GM23338 (cell line): ENCODE data around the gene SLC25A47. TPM values are rescaled to one million over a fixed set of nuclear protein-coding genes. Genes with fewer than 3 reads are reported as not detected.
A peak's percentile ranks its signal among the peaks of the same experiment; 100 is the strongest.

Experiments
- ATAC-seq: fragments of 200-7000 bp; cut with Tn5 transposase; 3 replicates; pipeline ENCODE4 v1.9.1; 2020
- DNase-seq: peaks from one replicate; pipeline ENCODE4 v3.0.0-alpha.2; 2015; ENCODE audit warnings: low spot score
- H2AFZ ChIP-seq: fragments of 200-600 bp; sonication (generic); 2 replicates; pipeline ENCODE4 v1.8.0; 2016; ENCODE audit warnings: antibody characterized with exemption, mild to moderate bottlenecking, moderate library complexity
- H3F3A ChIP-seq: fragments of 200-600 bp; sonication (generic); replicated peaks from 2 replicates; pipeline ENCODE4 v1.8.0; 2017; ENCODE audit warnings: antibody characterized with exemption, mixed run types, low read depth
- H3K27ac ChIP-seq: fragments of 200-600 bp; sonication (generic); 2 replicates; pipeline ENCODE4 v1.6.1; 2016; ENCODE audit warnings: low read depth
- H3K27me3 ChIP-seq: fragments of 200-600 bp; sonication (generic); 2 replicates; pipeline ENCODE4 v1.8.0; 2016; ENCODE audit warnings: mild to moderate bottlenecking, mixed run types, moderate library complexity; ENCODE audit not compliant: insufficient read depth
- H3K36me3 ChIP-seq: fragments of 200-600 bp; sonication (generic); 2 replicates; pipeline ENCODE4 v1.8.0; 2016; ENCODE audit warnings: mild to moderate bottlenecking; ENCODE audit not compliant: insufficient read depth
- H3K4me1 ChIP-seq: fragments of 200-600 bp; sonication (generic); 2 replicates; pipeline ENCODE4 v1.8.0; 2016; ENCODE audit warnings: mild to moderate bottlenecking, moderate library complexity; ENCODE audit not compliant: insufficient read depth
- H3K4me2 ChIP-seq: fragments of 200-600 bp; sonication (generic); 2 replicates; pipeline ENCODE4 v1.7.1; 2017; ENCODE audit warnings: mixed run types
- H3K4me3 ChIP-seq: fragments of 200-600 bp; sonication (generic); 2 replicates; pipeline ENCODE4 v1.6.1; 2016; ENCODE audit warnings: mixed run types
- H3K79me2 ChIP-seq: fragments of 200-600 bp; sonication (generic); replicated peaks from 2 replicates; pipeline ENCODE4 v1.8.0; 2017; ENCODE audit warnings: mild to moderate bottlenecking; ENCODE audit not compliant: insufficient read depth
- H3K9me2 ChIP-seq: fragments of 200-600 bp; sonication (generic); 2 replicates; pipeline ENCODE4 v1.8.0; 2017; ENCODE audit not compliant: insufficient read depth
- H4K20me1 ChIP-seq: fragments of 200-600 bp; sonication (generic); replicated peaks from 2 replicates; pipeline ENCODE4 v1.8.0; 2017; ENCODE audit warnings: mild to moderate bottlenecking; ENCODE audit not compliant: insufficient read depth
- H3K27ac Mint-ChIP-seq: 2 replicates; pipeline ENCODE4 v1.8.0; 2020; ENCODE audit warnings: inconsistent platforms, mild to moderate bottlenecking, moderate library complexity, mixed read lengths
- H3K27me3 Mint-ChIP-seq: 3 replicates; pipeline ENCODE4 v1.8.0; 2022; ENCODE audit warnings: low read depth, mild to moderate bottlenecking, moderate library complexity, mixed read lengths, inconsistent platforms; ENCODE audit not compliant: insufficient read depth, poor library complexity
- H3K36me3 Mint-ChIP-seq: 3 replicates; pipeline ENCODE4 v1.8.0; 2021; ENCODE audit warnings: low read depth, mild to moderate bottlenecking, inconsistent platforms, moderate library complexity, mixed read lengths
- H3K4me1 Mint-ChIP-seq: 3 replicates; pipeline ENCODE4 v1.8.0; 2020; ENCODE audit warnings: mild to moderate bottlenecking, inconsistent platforms, mixed read lengths
- H3K4me3 Mint-ChIP-seq: 3 replicates; pipeline ENCODE4 v1.8.0; 2021; ENCODE audit warnings: moderate library complexity, mild to moderate bottlenecking, inconsistent platforms, mixed read lengths
- H3K9me3 Mint-ChIP-seq: 3 replicates; pipeline ENCODE4 v1.8.0; 2020; ENCODE audit warnings: moderate library complexity, mild to moderate bottlenecking, inconsistent platforms, mixed read lengths
- CREB1 ChIP-seq: fragments of 250-450 bp; sonication (Bioruptor Pico); IDR thresholded peaks from 2 replicates; pipeline ENCODE4 v1.5.0; 2020; ENCODE audit warnings: low read depth, mild to moderate bottlenecking, moderate library complexity
- ETS1 ChIP-seq: IDR thresholded peaks from 2 replicates; pipeline ENCODE4 v1.6.1; 2016; ENCODE audit warnings: antibody characterized with exemption
- EZH2 ChIP-seq: fragments of 200-600 bp; sonication (generic); IDR thresholded peaks from one replicate; pipeline ENCODE4 v1.8.0; 2017; ENCODE audit warnings: antibody characterized with exemption, mild to moderate bottlenecking, low read depth; ENCODE audit not compliant: unreplicated experiment
- EZH2phosphoT487 ChIP-seq: fragments of 200-600 bp; sonication (generic); IDR thresholded peaks from one replicate; pipeline ENCODE4 v1.8.1; 2018; ENCODE audit warnings: antibody characterized with exemption; ENCODE audit not compliant: unreplicated experiment
- JUNB ChIP-seq: IDR thresholded peaks from one replicate; pipeline ENCODE4 v1.6.1; 2016; ENCODE audit warnings: antibody characterized with exemption; ENCODE audit not compliant: unreplicated experiment
- NANOG ChIP-seq: IDR thresholded peaks from 2 replicates; pipeline ENCODE4 v1.6.1; 2016; ENCODE audit warnings: antibody characterized with exemption, borderline replicate concordance
- POLR2AphosphoS5 ChIP-seq: IDR thresholded peaks from 2 replicates; pipeline ENCODE4 v1.6.1; 2016; ENCODE audit warnings: antibody characterized with exemption, low read depth
- STAT1 ChIP-seq: IDR thresholded peaks from one replicate; pipeline ENCODE4 v1.6.1; 2016; ENCODE audit warnings: antibody characterized with exemption; ENCODE audit not compliant: unreplicated experiment
- ZNF331 ChIP-seq: fragments of 250-450 bp; sonication (Bioruptor Pico); IDR thresholded peaks from 2 replicates; pipeline ENCODE4 v1.5.0; 2020; ENCODE audit warnings: low read depth, mild to moderate bottlenecking, moderate library complexity
- ZNF462 ChIP-seq: fragments of 250-450 bp; sonication (Bioruptor Pico); IDR thresholded peaks from 2 replicates; pipeline ENCODE4 v1.5.0; 2020; ENCODE audit warnings: mild to moderate bottlenecking, moderate library complexity
- polyA plus RNA-seq: library from polyadenylated mRNA; unstranded; fragments of >200 nt; fragmentation: Nextera tagmentation; extraction: Ambion mirVana; gene quantifications from 2 replicates; pipeline ENCODE4 v1.2.1, GENCODE V29; 2016
- total RNA-seq: library from RNA; depleted of rRNA; stranded (reverse); fragments of >200 nt; shearing (Covaris generic); gene quantifications from 2 replicates; pipeline ENCODE4 v1.2.3, GENCODE V29; 2014
- TF ChIP-seq, protein P1 (sequence below): IDR thresholded peaks from one replicate; pipeline ENCODE4 v1.6.1; 2018; ENCODE audit warnings: antibody characterized with exemption; ENCODE audit not compliant: unreplicated experiment
- TF ChIP-seq, protein P2 (sequence below), 2 experiments: fragments of 200-600 bp in 1 of 2; sonication (generic) in 1 of 2; conservative IDR thresholded peaks; 2 replicates each; pipeline versions ENCODE4 v1.5.1 to v1.6.1; 2016 to 2017; ENCODE audit warnings: antibody characterized with exemption in 2 of 2, low read depth in 2 of 2, mild to moderate bottlenecking in 2 of 2, moderate library complexity in 1 of 2

The SLC25A47 gene
- total and polyA plus RNA-seq, 2 experiments from 2014 or later, result not detected

GRCh38 chr14:100314724-100315123, 8.4 kb upstream of the SLC25A47 start:
- Histone ChIP-seq H3K79me2 (no peaks in the 10 kb centered on the region), H3K27me3 (no peaks in the 10 kb centered on the region), H2AFZ (no peak overlapping the region), H3K4me2 (no peak overlapping the region), H4K20me1 (no peaks in the 10 kb centered on the region), H3K4me1 (peaks cover 4% of the 10 kb centered on the region), H3K36me3 (no peaks in the 10 kb centered on the region), H3K4me3 (no peak overlapping the region), H3K27ac (no peak overlapping the region), H3F3A (peaks cover 7% of the 10 kb centered on the region; the same call in 1 of the 2 replicates), H3K9me2 (no peaks in the 10 kb centered on the region)
- no peak for TF ChIP-seq JUNB
- TF ChIP-seq CREB1 (CRISPR knock-in tag), result no peak
- TF ChIP-seq, protein P1, sequence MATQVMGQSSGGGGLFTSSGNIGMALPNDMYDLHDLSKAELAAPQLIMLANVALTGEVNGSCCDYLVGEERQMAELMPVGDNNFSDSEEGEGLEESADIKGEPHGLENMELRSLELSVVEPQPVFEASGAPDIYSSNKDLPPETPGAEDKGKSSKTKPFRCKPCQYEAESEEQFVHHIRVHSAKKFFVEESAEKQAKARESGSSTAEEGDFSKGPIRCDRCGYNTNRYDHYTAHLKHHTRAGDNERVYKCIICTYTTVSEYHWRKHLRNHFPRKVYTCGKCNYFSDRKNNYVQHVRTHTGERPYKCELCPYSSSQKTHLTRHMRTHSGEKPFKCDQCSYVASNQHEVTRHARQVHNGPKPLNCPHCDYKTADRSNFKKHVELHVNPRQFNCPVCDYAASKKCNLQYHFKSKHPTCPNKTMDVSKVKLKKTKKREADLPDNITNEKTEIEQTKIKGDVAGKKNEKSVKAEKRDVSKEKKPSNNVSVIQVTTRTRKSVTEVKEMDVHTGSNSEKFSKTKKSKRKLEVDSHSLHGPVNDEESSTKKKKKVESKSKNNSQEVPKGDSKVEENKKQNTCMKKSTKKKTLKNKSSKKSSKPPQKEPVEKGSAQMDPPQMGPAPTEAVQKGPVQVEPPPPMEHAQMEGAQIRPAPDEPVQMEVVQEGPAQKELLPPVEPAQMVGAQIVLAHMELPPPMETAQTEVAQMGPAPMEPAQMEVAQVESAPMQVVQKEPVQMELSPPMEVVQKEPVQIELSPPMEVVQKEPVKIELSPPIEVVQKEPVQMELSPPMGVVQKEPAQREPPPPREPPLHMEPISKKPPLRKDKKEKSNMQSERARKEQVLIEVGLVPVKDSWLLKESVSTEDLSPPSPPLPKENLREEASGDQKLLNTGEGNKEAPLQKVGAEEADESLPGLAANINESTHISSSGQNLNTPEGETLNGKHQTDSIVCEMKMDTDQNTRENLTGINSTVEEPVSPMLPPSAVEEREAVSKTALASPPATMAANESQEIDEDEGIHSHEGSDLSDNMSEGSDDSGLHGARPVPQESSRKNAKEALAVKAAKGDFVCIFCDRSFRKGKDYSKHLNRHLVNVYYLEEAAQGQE, result no peak
- TF ChIP-seq, protein P2, sequence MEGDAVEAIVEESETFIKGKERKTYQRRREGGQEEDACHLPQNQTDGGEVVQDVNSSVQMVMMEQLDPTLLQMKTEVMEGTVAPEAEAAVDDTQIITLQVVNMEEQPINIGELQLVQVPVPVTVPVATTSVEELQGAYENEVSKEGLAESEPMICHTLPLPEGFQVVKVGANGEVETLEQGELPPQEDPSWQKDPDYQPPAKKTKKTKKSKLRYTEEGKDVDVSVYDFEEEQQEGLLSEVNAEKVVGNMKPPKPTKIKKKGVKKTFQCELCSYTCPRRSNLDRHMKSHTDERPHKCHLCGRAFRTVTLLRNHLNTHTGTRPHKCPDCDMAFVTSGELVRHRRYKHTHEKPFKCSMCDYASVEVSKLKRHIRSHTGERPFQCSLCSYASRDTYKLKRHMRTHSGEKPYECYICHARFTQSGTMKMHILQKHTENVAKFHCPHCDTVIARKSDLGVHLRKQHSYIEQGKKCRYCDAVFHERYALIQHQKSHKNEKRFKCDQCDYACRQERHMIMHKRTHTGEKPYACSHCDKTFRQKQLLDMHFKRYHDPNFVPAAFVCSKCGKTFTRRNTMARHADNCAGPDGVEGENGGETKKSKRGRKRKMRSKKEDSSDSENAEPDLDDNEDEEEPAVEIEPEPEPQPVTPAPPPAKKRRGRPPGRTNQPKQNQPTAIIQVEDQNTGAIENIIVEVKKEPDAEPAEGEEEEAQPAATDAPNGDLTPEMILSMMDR (conservative IDR thresholded peaks at IDR 0.05; ENCODE audit: low read depth in 2 of 2), result no peak
- TF ChIP-seq STAT1, result no peak
- TF ChIP-seq ETS1, result no peak
- TF ChIP-seq ZNF331 (CRISPR knock-in tag), result no peak
- TF ChIP-seq EZH2phosphoT487, result no peak
- no peak for TF ChIP-seq ZNF462 (CRISPR knock-in tag)
- no peak for TF ChIP-seq EZH2
- TF ChIP-seq POLR2AphosphoS5, result no peak
- TF ChIP-seq NANOG, result no peak
- H3K4me1 Mint-ChIP-seq, result peaks cover 23% of the 10 kb centered on the region
- DNase-seq (no peak), ATAC-seq (no peak)
- no peak overlapping the region for H3K4me3 Mint-ChIP-seq
- no peaks in the 10 kb centered on the region; the same call in 2 of the 3 replicates for H3K36me3 Mint-ChIP-seq
- peaks cover 16% of the 10 kb centered on the region for H3K27me3 Mint-ChIP-seq
- H3K9me3 Mint-ChIP-seq, result no peaks in the 10 kb centered on the region
- H3K27ac Mint-ChIP-seq, result peak overlapping the region; percentile 14; the same call in 1 of the 2 replicates
